Sigmoid colon (tissue), 4 donors: Measurements from ENCODE around the gene FBXL19.

Source experiments
- EP300 ChIP-seq, 4 donors: sonication (generic); formaldehyde crosslinking; IDR thresholded peaks; one replicate each; pipeline ENCODE4 v1.6.1; 2017; ENCODE audit warnings: antibody characterized with exemption in 4 of 4
- POLR2A ChIP-seq, 2 donors: fragments of 450-650 bp; IDR thresholded peaks; one replicate each; pipeline ENCODE4 v1.6.1; 2016; ENCODE audit warnings: antibody characterized with exemption in 2 of 2, mild to moderate bottlenecking in 2 of 2, moderate library complexity in 2 of 2
- POLR2AphosphoS5 ChIP-seq, 4 donors: sonication (generic); formaldehyde crosslinking; IDR thresholded peaks; one replicate each; pipeline ENCODE4 v1.6.1; 2017; ENCODE audit warnings: antibody characterized with exemption in 4 of 4
- TF ChIP-seq, protein P1 (sequence below), 4 experiments: fragments of 450-650 bp in 3 of 4; fragments of 200-600 bp in 1 of 4; IDR thresholded peaks; one replicate each; pipeline ENCODE4 v1.5.1; 2016 to 2019; ENCODE audit warnings: antibody characterized with exemption in 4 of 4, mild to moderate bottlenecking in 3 of 4, moderate library complexity in 2 of 4

DNA sequence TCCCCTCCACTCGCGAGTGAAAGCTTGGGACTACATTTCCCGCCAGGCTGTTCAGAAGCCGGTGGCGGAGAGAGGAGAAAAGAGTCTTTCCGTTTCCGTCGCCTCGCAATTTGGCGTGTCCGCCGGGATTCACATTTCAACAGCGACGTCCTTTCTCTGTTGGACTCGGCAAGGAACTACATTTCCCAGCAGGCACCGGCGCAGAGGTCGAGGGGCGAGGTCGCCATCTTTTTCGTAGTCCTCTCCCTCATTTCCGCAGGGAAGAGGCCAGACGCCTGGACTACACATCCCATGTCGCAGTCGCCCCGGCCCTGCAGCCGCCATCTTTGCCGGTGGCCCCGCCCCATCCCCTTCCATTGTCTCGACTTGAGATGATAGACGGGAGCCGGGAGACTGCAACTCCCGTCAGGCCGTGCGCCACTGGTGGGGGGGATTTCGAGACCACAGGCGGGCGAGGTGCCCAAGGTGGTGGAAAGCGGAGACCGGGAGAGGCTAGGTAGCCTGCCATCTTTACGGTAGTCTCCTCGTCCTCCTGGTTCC lies 882 bp upstream of the FBXL19 start:
- TF ChIP-seq POLR2A (IDR thresholded peaks at IDR 0.05), result no peak
- TF ChIP-seq, protein P1, sequence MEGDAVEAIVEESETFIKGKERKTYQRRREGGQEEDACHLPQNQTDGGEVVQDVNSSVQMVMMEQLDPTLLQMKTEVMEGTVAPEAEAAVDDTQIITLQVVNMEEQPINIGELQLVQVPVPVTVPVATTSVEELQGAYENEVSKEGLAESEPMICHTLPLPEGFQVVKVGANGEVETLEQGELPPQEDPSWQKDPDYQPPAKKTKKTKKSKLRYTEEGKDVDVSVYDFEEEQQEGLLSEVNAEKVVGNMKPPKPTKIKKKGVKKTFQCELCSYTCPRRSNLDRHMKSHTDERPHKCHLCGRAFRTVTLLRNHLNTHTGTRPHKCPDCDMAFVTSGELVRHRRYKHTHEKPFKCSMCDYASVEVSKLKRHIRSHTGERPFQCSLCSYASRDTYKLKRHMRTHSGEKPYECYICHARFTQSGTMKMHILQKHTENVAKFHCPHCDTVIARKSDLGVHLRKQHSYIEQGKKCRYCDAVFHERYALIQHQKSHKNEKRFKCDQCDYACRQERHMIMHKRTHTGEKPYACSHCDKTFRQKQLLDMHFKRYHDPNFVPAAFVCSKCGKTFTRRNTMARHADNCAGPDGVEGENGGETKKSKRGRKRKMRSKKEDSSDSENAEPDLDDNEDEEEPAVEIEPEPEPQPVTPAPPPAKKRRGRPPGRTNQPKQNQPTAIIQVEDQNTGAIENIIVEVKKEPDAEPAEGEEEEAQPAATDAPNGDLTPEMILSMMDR (IDR thresholded peaks at IDR 0.05), result no peak
- peak in 3 of 4 donors; percentile 23 to 74 (median 42) for TF ChIP-seq POLR2AphosphoS5 (IDR thresholded peaks at IDR 0.05)
- no peak for TF ChIP-seq EP300 (IDR thresholded peaks at IDR 0.05)
